Neural progenitor cell (in vitro differentiated cells): Measurements from ENCODE around the gene UBXN1. TPM values are rescaled to one million over a fixed set of nuclear protein-coding genes. Genes with fewer than 3 reads are reported as not detected.

Source experiments
- DNase-seq: peaks from one replicate; pipeline ENCODE4 v3.0.0-alpha.2; 2016; ENCODE audit warnings: low spot score
- H2AFZ ChIP-seq: fragments of 200-600 bp; sonication (generic); replicated peaks from 2 replicates; pipeline ENCODE4 v1.6.1; 2016; ENCODE audit warnings: antibody characterized with exemption
- H3F3A ChIP-seq: fragments of 200-600 bp; sonication (generic); 2 replicates; pipeline ENCODE4 v1.6.1; 2016; ENCODE audit warnings: antibody characterized with exemption, low read depth
- H3K27ac ChIP-seq: fragments of 200-600 bp; sonication (generic); 2 replicates; pipeline ENCODE4 v1.5.1; 2016; ENCODE audit warnings: mild to moderate bottlenecking
- H3K27me3 ChIP-seq: fragments of 200-600 bp; sonication (generic); 2 replicates; pipeline ENCODE4 v1.6.1; 2016; ENCODE audit warnings: mild to moderate bottlenecking, moderate library complexity
- H3K36me3 ChIP-seq: fragments of 200-600 bp; sonication (generic); 2 replicates; pipeline ENCODE4 v1.5.1; 2016
- H3K4me1 ChIP-seq: fragments of 200-600 bp; sonication (generic); 2 replicates; pipeline ENCODE4 v1.6.1; 2016; ENCODE audit warnings: mixed run types
- H3K4me2 ChIP-seq: fragments of 200-600 bp; sonication (generic); 2 replicates; pipeline ENCODE4 v1.6.1; 2016
- H3K4me3 ChIP-seq: fragments of 200-600 bp; sonication (generic); 2 replicates; pipeline ENCODE4 v1.5.1; 2016
- H3K79me2 ChIP-seq: fragments of 200-600 bp; sonication (generic); 2 replicates; pipeline ENCODE4 v1.6.1; 2016; ENCODE audit warnings: low read depth
- H3K9ac ChIP-seq: fragments of 200-600 bp; sonication (generic); 2 replicates; pipeline ENCODE4 v1.6.1; 2016
- H3K9me3 ChIP-seq: fragments of 200-600 bp; sonication (generic); 2 replicates; pipeline ENCODE4 v1.5.1; 2016; ENCODE audit warnings: low read depth
- H4K20me1 ChIP-seq: fragments of 200-600 bp; sonication (generic); 2 replicates; pipeline ENCODE4 v1.6.1; 2016; ENCODE audit warnings: low read depth
- H3K27ac Mint-ChIP-seq: 3 replicates; pipeline ENCODE4 v1.8.0; 2021; ENCODE audit warnings: mixed read lengths
- H3K27me3 Mint-ChIP-seq: 2 replicates; pipeline ENCODE4 v1.8.0; 2022; ENCODE audit warnings: low read depth, mild to moderate bottlenecking, inconsistent platforms, moderate library complexity, mixed read lengths; ENCODE audit not compliant: insufficient read depth
- H3K36me3 Mint-ChIP-seq: 3 replicates; pipeline ENCODE4 v1.8.0; 2021; ENCODE audit warnings: mixed read lengths
- H3K4me1 Mint-ChIP-seq: 3 replicates; pipeline ENCODE4 v1.8.0; 2021; ENCODE audit warnings: mixed read lengths
- H3K4me3 Mint-ChIP-seq: 3 replicates; pipeline ENCODE4 v1.8.0; 2021; ENCODE audit warnings: mild to moderate bottlenecking, moderate library complexity, mixed read lengths
- H3K9me3 Mint-ChIP-seq: 3 replicates; pipeline ENCODE4 v1.8.0; 2020; ENCODE audit warnings: mixed read lengths
- CTCF ChIP-seq: fragments of 200-600 bp; sonication (generic); IDR thresholded peaks from 2 replicates; pipeline ENCODE4 v1.5.1; 2017; ENCODE audit warnings: antibody characterized with exemption, mild to moderate bottlenecking
- EZH2 ChIP-seq: fragments of 200-600 bp; sonication (generic); IDR thresholded peaks from 2 replicates; pipeline ENCODE4 v1.6.1; 2017; ENCODE audit warnings: antibody characterized with exemption, mild to moderate bottlenecking, moderate library complexity
- EZH2phosphoT487 ChIP-seq: fragments of 200-600 bp; sonication (generic); IDR thresholded peaks from 2 replicates; pipeline ENCODE4 v1.6.1; 2017; ENCODE audit warnings: antibody characterized with exemption
- total RNA-seq: library from RNA; depleted of rRNA; stranded (reverse); fragments of >200 nt; gene quantifications from 2 replicates; pipeline ENCODE4 v1.2.3, GENCODE V29; 2015; ENCODE audit warnings: low replicate concordance

Gene UBXN1
- total RNA-seq, 1 donor from 2014 or later, result 60.7 TPM

- peaks cover 16% of the 10 kb centered on the region for H3K79me2 ChIP-seq
- no peak overlapping the region for H3K9ac ChIP-seq
- no peak overlapping the region for H2AFZ ChIP-seq
- Mint-ChIP-seq H3K36me3 (peaks cover 24% of the 10 kb centered on the region), H3K9me3 (no peaks in the 10 kb centered on the region), H3K27ac (peak overlapping the region; percentile 97), H3K4me3 (peak overlapping the region; percentile 88), H3K4me1 (peaks cover 47% of the 10 kb centered on the region), H3K27me3 (peaks cover 8% of the 10 kb centered on the region)
- TF ChIP-seq EZH2 (no peak), EZH2phosphoT487 (no peak), CTCF (no peak)
- no peaks in the 10 kb centered on the region for H3K9me3 ChIP-seq
- H3K4me1 ChIP-seq, result peaks cover 32% of the 10 kb centered on the region
- no peaks in the 10 kb centered on the region for H4K20me1 ChIP-seq
- no peak overlapping the region for H3K27ac ChIP-seq
- H3K4me3 ChIP-seq, result peak overlapping the region; percentile 65
- H3F3A ChIP-seq, result peaks cover 77% of the 10 kb centered on the region
- DNase-seq, result no peak
- H3K36me3 ChIP-seq, result no peaks in the 10 kb centered on the region
- H3K27me3 ChIP-seq, result no peaks in the 10 kb centered on the region
- H3K4me2 ChIP-seq, result peak overlapping the region; percentile 92
Measured at GRCh38 chr11:62708392-62708791, 29.5 kb upstream of the UBXN1 start.

DNA sequence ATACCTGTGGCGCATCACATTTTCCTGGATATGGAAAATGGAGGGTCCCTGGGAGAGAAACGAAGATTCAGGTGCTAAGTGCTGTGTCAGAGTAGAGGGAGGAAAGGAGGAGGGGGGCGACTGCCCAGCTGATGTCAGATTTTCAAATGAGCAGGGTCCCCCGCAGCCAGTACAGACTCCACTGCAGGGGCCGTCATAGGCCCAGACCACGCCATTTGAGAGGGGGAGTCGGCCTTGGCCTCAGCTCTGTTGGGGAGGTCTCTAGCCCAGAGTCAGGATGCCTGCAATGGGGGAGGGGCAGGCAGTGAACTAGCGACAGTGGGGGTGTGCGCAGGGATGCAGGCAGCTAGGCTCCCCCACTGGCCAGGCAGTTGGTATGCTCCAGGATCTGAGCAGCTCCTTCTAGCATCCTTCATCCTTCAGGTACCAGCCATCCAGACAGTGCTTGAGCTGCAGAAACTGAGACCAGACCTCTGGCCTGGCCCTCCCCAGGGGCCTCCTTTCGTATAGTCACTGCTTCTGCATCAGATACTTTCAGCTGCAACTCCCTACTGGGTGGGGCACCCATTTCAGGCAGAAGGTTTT lies 28.5 kb upstream of the UBXN1 start, which contains the start of the genes BSCL2 and GNG3:
Gene BSCL2 (minus strand): TSS at position 148 of the 585 bp plus-strand sequence. CDS start 229 bp downstream, outside the sequence.
Gene GNG3 (plus strand): TSS at position 400 of the 585 bp plus-strand sequence. CDS start 620 bp downstream, outside the sequence.
- H3K36me3 Mint-ChIP-seq, result peaks cover 19% of the 10 kb centered on the region
- H3K36me3 ChIP-seq, result no peaks in the 10 kb centered on the region
- H3K4me2 ChIP-seq, result peak within 1 kb of the TSS; percentile 96
- peak; percentile 85 for DNase-seq
- H3K4me3 ChIP-seq, result peak within 1 kb of the TSS; percentile 65
- H3K4me1 ChIP-seq, result peaks cover 32% of the 10 kb centered on the region
- TF ChIP-seq EZH2 (no peak), EZH2phosphoT487 (no peak), CTCF (no peak)
- H3F3A ChIP-seq, result peaks cover 66% of the 10 kb centered on the region
- H3K27me3 Mint-ChIP-seq, result peaks cover 8% of the 10 kb centered on the region
- peak within 1 kb of the TSS; percentile 88 for H3K4me3 Mint-ChIP-seq
- H4K20me1 ChIP-seq, result no peaks in the 10 kb centered on the region
- H3K79me2 ChIP-seq, result peaks cover 16% of the 10 kb centered on the region
- H3K9me3 Mint-ChIP-seq, result no peaks in the 10 kb centered on the region
- H3K27me3 ChIP-seq, result no peaks in the 10 kb centered on the region
- H3K4me1 Mint-ChIP-seq, result peaks cover 47% of the 10 kb centered on the region
- H3K9me3 ChIP-seq, result no peaks in the 10 kb centered on the region
- peak within 1 kb of the TSS; percentile 7 for H2AFZ ChIP-seq
- no peak within 1 kb of the TSS for H3K9ac ChIP-seq
- peak within 1 kb of the TSS; percentile 72 for H3K27ac ChIP-seq
- H3K27ac Mint-ChIP-seq, result peak within 1 kb of the TSS; percentile 97

GRCh38 chr11:62706850-62707247 lies 28.0 kb upstream of the UBXN1 start:
- Histone ChIP-seq H3K4me1 (peaks cover 32% of the 10 kb centered on the region), H3F3A (peaks cover 63% of the 10 kb centered on the region), H2AFZ (peak overlapping the region; percentile 7), H3K27me3 (no peaks in the 10 kb centered on the region), H4K20me1 (no peaks in the 10 kb centered on the region), H3K27ac (peak overlapping the region; percentile 72), H3K9me3 (no peaks in the 10 kb centered on the region), H3K79me2 (peaks cover 16% of the 10 kb centered on the region), H3K9ac (no peak overlapping the region), H3K4me2 (peak overlapping the region; percentile 96), H3K36me3 (no peaks in the 10 kb centered on the region), H3K4me3 (peak overlapping the region; percentile 60)
- no peaks in the 10 kb centered on the region for H3K9me3 Mint-ChIP-seq
- peaks cover 18% of the 10 kb centered on the region for H3K36me3 Mint-ChIP-seq
- peak overlapping the region; percentile 88 for H3K4me3 Mint-ChIP-seq
- peaks cover 47% of the 10 kb centered on the region for H3K4me1 Mint-ChIP-seq
- peaks cover 8% of the 10 kb centered on the region for H3K27me3 Mint-ChIP-seq
- TF ChIP-seq EZH2phosphoT487 (no peak), EZH2 (no peak), CTCF (no peak)
- DNase-seq, result no peak
- H3K27ac Mint-ChIP-seq, result peak overlapping the region; percentile 85
